Erythroblast (primary cell): Measurements from ENCODE around the gene PUM1.

ENCODE experiments used
- GATA1 ChIP-seq: IDR thresholded peaks from 2 replicates; pipeline ENCODE4 v1.6.1; 2011; ENCODE audit warnings: low read depth, mild to moderate bottlenecking, control low read depth, low read length, moderate library complexity
- POLR2A ChIP-seq: IDR thresholded peaks from 2 replicates; pipeline ENCODE4 v1.6.1; 2011; ENCODE audit warnings: mild to moderate bottlenecking, low read length

GRCh38 chr1:30962609-30963508, 102.7 kb downstream of the PUM1 start:
- TF ChIP-seq POLR2A (no peak), GATA1 (no peak)
